ENCODE results near the gene SF3B5. TPM values are rescaled to one million over a fixed set of nuclear protein-coding genes. Genes with fewer than 3 reads are reported as not detected.
A peak's percentile ranks its signal among the peaks of the same experiment; 100 is the strongest.

SF3B5 gene
- total RNA-seq = 144 and 147 TPM in 2 replicates

DNA sequence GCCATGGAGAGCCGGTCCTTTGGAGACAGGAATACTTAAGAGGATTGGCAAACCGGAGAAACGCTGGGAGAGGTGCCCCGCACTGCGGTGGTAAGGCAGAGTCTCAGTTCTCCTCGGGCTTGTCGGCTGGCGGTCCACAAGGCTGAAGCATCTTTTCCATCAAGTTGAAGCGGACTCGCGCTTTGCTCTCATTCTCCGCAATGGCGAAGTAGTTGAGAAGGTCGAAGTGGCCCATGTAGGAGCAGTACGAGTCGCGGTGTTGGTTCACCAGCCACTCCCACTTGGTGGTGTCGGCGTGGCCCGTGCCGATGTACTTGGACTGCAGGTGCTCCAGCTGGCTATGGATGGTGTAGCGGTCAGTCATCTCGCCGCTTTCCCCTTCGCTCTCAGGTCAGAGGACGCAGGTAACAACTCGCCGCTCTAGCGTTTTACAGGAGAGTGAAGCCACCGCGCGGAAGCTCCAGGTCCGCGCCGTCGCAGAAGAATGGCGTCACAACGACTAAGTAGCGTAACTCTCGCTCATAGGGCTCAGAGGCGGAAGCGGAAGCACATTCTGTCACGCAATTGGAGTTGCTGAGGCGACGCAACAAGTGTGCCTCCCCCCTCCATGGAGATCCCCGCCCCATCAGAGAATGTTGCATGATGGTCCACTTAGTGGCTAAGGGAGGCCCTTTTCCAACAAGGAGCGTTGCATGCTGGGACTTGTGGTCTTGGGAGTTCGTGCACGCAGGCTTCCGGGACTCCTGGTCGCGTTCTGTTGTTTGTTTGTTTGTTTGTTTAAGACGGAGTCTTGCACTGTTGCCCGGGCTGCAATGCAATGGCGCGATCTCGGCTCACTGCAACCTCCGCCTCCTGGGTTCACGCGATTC, at the start of gene SF3B5:
Gene SF3B5 (minus strand): TSS at position 440 of the 869 bp plus-strand sequence. CDS start 76 bp downstream, at position 364.
- intact Hi-C loops (cut with micrococcal nuclease) = loop anchor here (1.0 to 10.0 kb wide), 11 partner anchors 31 to 1867 kb away; partner anchors contain the start of genes ADAT2, EPM2A, LTV1 and PEX3
- no peaks in the 10 kb centered on the region for H3K9me3 Mint-ChIP-seq
- H3K27ac Mint-ChIP-seq = peak within 1 kb of the TSS; percentile 99
- ChIA-PET POLR2A (interaction anchor here (0.6 to 3.8 kb wide), 15 partner anchors 10 to 559 kb away, joined by 3 to 50 read pairs (median 5); partner anchors contain the start of genes LTV1 and STX11), CTCF (interaction anchor here (1.0 to 2.9 kb wide), 3 partner anchors 123 to 251 kb away, joined by 3 to 9 read pairs (median 3); no protein-coding TSS in a partner anchor)
- H3K36me3 Mint-ChIP-seq (ENCODE audit: low read depth) = peaks cover 21% of the 10 kb centered on the region
- peak; percentile 96 for ATAC-seq (ENCODE audit: low read depth)
- peaks cover 24% of the 10 kb centered on the region for H3K4me1 Mint-ChIP-seq
- peak within 1 kb of the TSS; percentile 99 for H3K4me3 Mint-ChIP-seq
- H3K27me3 Mint-ChIP-seq = no peaks in the 10 kb centered on the region
- TF ChIP-seq CTCF (IDR thresholded peaks at IDR 0.05) = no peak
- peak; percentile 93 for DNase-seq

GRCh38 chr6:144144996-144145395, 49.6 kb upstream of the SF3B5 start:
- DNase-seq = no peak
- no peak for TF ChIP-seq CTCF (IDR thresholded peaks at IDR 0.05)
- H3K4me1 Mint-ChIP-seq = peaks cover 22% of the 10 kb centered on the region
- H3K27ac Mint-ChIP-seq = no peak overlapping the region
- H3K36me3 Mint-ChIP-seq (ENCODE audit: low read depth) = peaks cover 2% of the 10 kb centered on the region
- POLR2A ChIA-PET = no interaction called here
- ATAC-seq (ENCODE audit: low read depth) = no peak
- no peaks in the 10 kb centered on the region for H3K9me3 Mint-ChIP-seq
- H3K27me3 Mint-ChIP-seq = no peaks in the 10 kb centered on the region
- intact Hi-C loops (cut with micrococcal nuclease) = no loop called here
- H3K4me3 Mint-ChIP-seq = no peak overlapping the region
- CTCF ChIA-PET = no interaction called here

DNA sequence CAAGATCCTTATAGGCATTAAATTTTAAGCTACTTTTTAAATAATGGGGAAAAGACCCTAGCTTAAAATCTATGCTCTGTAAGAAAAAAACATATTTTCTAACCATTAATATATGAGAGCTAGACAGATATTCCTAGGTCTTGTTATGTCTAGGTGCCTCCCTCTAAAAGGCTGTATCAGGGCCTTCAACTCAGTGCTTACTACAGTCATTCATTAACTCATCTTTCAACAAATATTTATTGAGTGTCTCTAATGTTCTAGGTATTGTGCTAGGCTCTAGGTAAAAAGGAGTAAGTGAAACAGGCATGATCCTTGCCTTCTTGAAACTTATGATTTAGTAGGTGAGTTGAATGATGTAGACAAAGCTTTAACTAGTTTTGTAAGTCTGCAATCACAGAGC, 48.5 kb upstream of the SF3B5 start:
- intact Hi-C loops (cut with micrococcal nuclease) = no loop called here
- Mint-ChIP-seq H3K27me3 (no peaks in the 10 kb centered on the region), H3K27ac (no peak overlapping the region), H3K9me3 (no peaks in the 10 kb centered on the region), H3K36me3 (ENCODE audit: low read depth) (no peaks in the 10 kb centered on the region), H3K4me1 (peaks cover 20% of the 10 kb centered on the region), H3K4me3 (no peak overlapping the region)
- no peak for ATAC-seq (ENCODE audit: low read depth)
- no peak for TF ChIP-seq CTCF (IDR thresholded peaks at IDR 0.05)
- CTCF ChIA-PET = no interaction called here
- no peak for DNase-seq
- POLR2A ChIA-PET = no interaction called here

- DNase-seq = no peak
Measured at GRCh38 chr6:144143106-144143505, 47.7 kb upstream of the SF3B5 start.

More at GRCh38 chr6:144143106-144143505, 47.7 kb upstream of the SF3B5 start:
- H3K4me1 Mint-ChIP-seq = peaks cover 19% of the 10 kb centered on the region
- H3K9me3 Mint-ChIP-seq = no peaks in the 10 kb centered on the region
- intact Hi-C loops (cut with micrococcal nuclease) = no loop called here
- CTCF ChIA-PET = no interaction called here
- no peak overlapping the region for H3K27ac Mint-ChIP-seq
- H3K27me3 Mint-ChIP-seq = no peaks in the 10 kb centered on the region
- no peaks in the 10 kb centered on the region for H3K36me3 Mint-ChIP-seq (ENCODE audit: low read depth)
- ATAC-seq (ENCODE audit: low read depth) = no peak
- POLR2A ChIA-PET = no interaction called here
- TF ChIP-seq CTCF (IDR thresholded peaks at IDR 0.05) = no peak
- H3K4me3 Mint-ChIP-seq = no peak overlapping the region

Data from activated B cell treated with CpG ODN at 0.5 μM for 24 hours (primary cell).